T-helper 1 cell treated with Interleukin-12 subunit alpha and Interleukin-12 subunit beta and Interleukin-4 antibody, amounts not matched to agents 30 μg/mL and 1 μg/mL, for 36 hours (primary cell): Measurements from ENCODE around the gene TCF7L2.

Source experiments
- H3K27ac Mint-ChIP-seq: one replicate; pipeline ENCODE4 v1.8.0; 2021; ENCODE audit warnings: mild to moderate bottlenecking, mixed read lengths
- H3K27me3 Mint-ChIP-seq: one replicate; pipeline ENCODE4 v1.8.0; 2021; ENCODE audit warnings: low read depth, mixed read lengths
- H3K36me3 Mint-ChIP-seq: one replicate; pipeline ENCODE4 v1.8.0; 2021; ENCODE audit warnings: low read depth, mixed read lengths
- H3K4me1 Mint-ChIP-seq: one replicate; pipeline ENCODE4 v1.8.0; 2021; ENCODE audit warnings: low read depth, mixed read lengths
- H3K4me3 Mint-ChIP-seq: one replicate; pipeline ENCODE4 v1.8.0; 2021; ENCODE audit warnings: mild to moderate bottlenecking, moderate library complexity, mixed read lengths
- H3K9me3 Mint-ChIP-seq: one replicate; pipeline ENCODE4 v1.8.0; 2021; ENCODE audit warnings: mixed read lengths

The TCF7L2 gene

GRCh38 chr10:113041324-113041723, 91.3 kb downstream of the TCF7L2 start:
- Mint-ChIP-seq H3K9me3 (no peaks in the 10 kb centered on the region), H3K27ac (no peak overlapping the region)

GRCh38 chr10:113041841-113042750, 92.0 kb downstream of the TCF7L2 start:
- no peaks in the 10 kb centered on the region for H3K9me3 Mint-ChIP-seq
- H3K4me3 Mint-ChIP-seq: no peak overlapping the region
- H3K36me3 Mint-ChIP-seq: no peaks in the 10 kb centered on the region
- H3K27ac Mint-ChIP-seq: no peak overlapping the region
- H3K4me1 Mint-ChIP-seq: no peaks in the 10 kb centered on the region
- H3K27me3 Mint-ChIP-seq: peaks cover 35% of the 10 kb centered on the region

More at GRCh38 chr10:113041324-113041723, 91.3 kb downstream of the TCF7L2 start:
- H3K4me1 Mint-ChIP-seq: no peaks in the 10 kb centered on the region
- H3K27me3 Mint-ChIP-seq: peaks cover 35% of the 10 kb centered on the region
- H3K36me3 Mint-ChIP-seq: no peaks in the 10 kb centered on the region
- H3K4me3 Mint-ChIP-seq: no peak overlapping the region

- H3K9me3 Mint-ChIP-seq: no peaks in the 10 kb centered on the region
- no peaks in the 10 kb centered on the region for H3K4me1 Mint-ChIP-seq
- no peak overlapping the region for H3K27ac Mint-ChIP-seq
- no peaks in the 10 kb centered on the region for H3K36me3 Mint-ChIP-seq
- no peak overlapping the region for H3K4me3 Mint-ChIP-seq
- peaks cover 35% of the 10 kb centered on the region for H3K27me3 Mint-ChIP-seq
Measured at GRCh38 chr10:113042868-113043267, 92.8 kb downstream of the TCF7L2 start.

- Mint-ChIP-seq H3K36me3 (no peaks in the 10 kb centered on the region), H3K27me3 (peaks cover 32% of the 10 kb centered on the region), H3K4me3 (no peak overlapping the region), H3K9me3 (no peaks in the 10 kb centered on the region), H3K4me1 (no peaks in the 10 kb centered on the region), H3K27ac (no peak overlapping the region)
Measured at GRCh38 chr10:113044016-113044755, 94.1 kb downstream of the TCF7L2 start.

GRCh38 chr10:113045147-113046055, 95.4 kb downstream of the TCF7L2 start:
- no peak overlapping the region for H3K27ac Mint-ChIP-seq
- no peaks in the 10 kb centered on the region for H3K4me1 Mint-ChIP-seq
- no peaks in the 10 kb centered on the region for H3K36me3 Mint-ChIP-seq
- H3K27me3 Mint-ChIP-seq: peaks cover 22% of the 10 kb centered on the region
- H3K9me3 Mint-ChIP-seq: no peaks in the 10 kb centered on the region
- H3K4me3 Mint-ChIP-seq: no peak overlapping the region

GRCh38 chr10:113047151-113047550, 97.1 kb downstream of the TCF7L2 start:
- H3K9me3 Mint-ChIP-seq: no peaks in the 10 kb centered on the region

GRCh38 chr10:113047605-113047962, 97.5 kb downstream of the TCF7L2 start:
- Mint-ChIP-seq H3K36me3 (no peaks in the 10 kb centered on the region), H3K4me1 (no peaks in the 10 kb centered on the region), H3K9me3 (no peaks in the 10 kb centered on the region), H3K27me3 (peaks cover 25% of the 10 kb centered on the region), H3K27ac (no peak overlapping the region), H3K4me3 (no peak overlapping the region)

More at GRCh38 chr10:113047151-113047550, 97.1 kb downstream of the TCF7L2 start:
- Mint-ChIP-seq H3K36me3 (no peaks in the 10 kb centered on the region), H3K4me1 (no peaks in the 10 kb centered on the region), H3K27ac (no peak overlapping the region), H3K27me3 (peaks cover 28% of the 10 kb centered on the region), H3K4me3 (no peak overlapping the region)

GRCh38 chr10:113047963-113048781, 98.1 kb downstream of the TCF7L2 start:
- Mint-ChIP-seq H3K27me3 (peaks cover 28% of the 10 kb centered on the region), H3K4me3 (no peak overlapping the region), H3K9me3 (no peaks in the 10 kb centered on the region), H3K36me3 (no peaks in the 10 kb centered on the region), H3K27ac (no peak overlapping the region), H3K4me1 (no peaks in the 10 kb centered on the region)

- H3K9me3 Mint-ChIP-seq: no peaks in the 10 kb centered on the region
- no peak overlapping the region for H3K4me3 Mint-ChIP-seq
- no peaks in the 10 kb centered on the region for H3K4me1 Mint-ChIP-seq
- H3K27me3 Mint-ChIP-seq: peaks cover 22% of the 10 kb centered on the region
- H3K36me3 Mint-ChIP-seq: no peaks in the 10 kb centered on the region
- H3K27ac Mint-ChIP-seq: no peak overlapping the region
Measured at GRCh38 chr10:113049881-113050280, 99.8 kb downstream of the TCF7L2 start.

- Mint-ChIP-seq H3K4me3 (no peak overlapping the region), H3K27ac (no peak overlapping the region)
Measured at GRCh38 chr10:113052076-113052830, 102.2 kb downstream of the TCF7L2 start.

GRCh38 chr10:113053091-113053490, 103.0 kb downstream of the TCF7L2 start:
- no peaks in the 10 kb centered on the region for H3K36me3 Mint-ChIP-seq
- H3K27me3 Mint-ChIP-seq: peaks cover 20% of the 10 kb centered on the region
- H3K4me1 Mint-ChIP-seq: no peaks in the 10 kb centered on the region

More at GRCh38 chr10:113052076-113052830, 102.2 kb downstream of the TCF7L2 start:
- H3K4me1 Mint-ChIP-seq: no peaks in the 10 kb centered on the region
- no peaks in the 10 kb centered on the region for H3K9me3 Mint-ChIP-seq
- H3K36me3 Mint-ChIP-seq: no peaks in the 10 kb centered on the region
- H3K27me3 Mint-ChIP-seq: peaks cover 24% of the 10 kb centered on the region

GRCh38 chr10:113053881-113054280, 103.8 kb downstream of the TCF7L2 start:
- Mint-ChIP-seq H3K36me3 (no peaks in the 10 kb centered on the region), H3K27ac (no peak overlapping the region), H3K4me1 (no peaks in the 10 kb centered on the region), H3K27me3 (peaks cover 20% of the 10 kb centered on the region), H3K9me3 (no peaks in the 10 kb centered on the region), H3K4me3 (no peak overlapping the region)

More at GRCh38 chr10:113053091-113053490, 103.0 kb downstream of the TCF7L2 start:
- no peaks in the 10 kb centered on the region for H3K9me3 Mint-ChIP-seq
- H3K4me3 Mint-ChIP-seq: no peak overlapping the region
- no peak overlapping the region for H3K27ac Mint-ChIP-seq

GRCh38 chr10:113055458-113055857, 105.4 kb downstream of the TCF7L2 start:
- Mint-ChIP-seq H3K9me3 (no peaks in the 10 kb centered on the region), H3K4me3 (no peak overlapping the region), H3K36me3 (no peaks in the 10 kb centered on the region), H3K4me1 (no peaks in the 10 kb centered on the region), H3K27me3 (peaks cover 20% of the 10 kb centered on the region), H3K27ac (no peak overlapping the region)
